GM19238 (cell line): Measurements from ENCODE around the gene TDRD3.
"Not testable (repeated sequence)": the region's sequence is repeated elsewhere in the genome, so short reads cannot be mapped to it uniquely, and the experiment has no call there.

ENCODE experiments used
- DNase-seq: peaks from one replicate; pipeline ENCODE4 v3.0.0; 2011; ENCODE audit warnings: low spot score; ENCODE audit not compliant: insufficient read length

Gene TDRD3

DNA sequence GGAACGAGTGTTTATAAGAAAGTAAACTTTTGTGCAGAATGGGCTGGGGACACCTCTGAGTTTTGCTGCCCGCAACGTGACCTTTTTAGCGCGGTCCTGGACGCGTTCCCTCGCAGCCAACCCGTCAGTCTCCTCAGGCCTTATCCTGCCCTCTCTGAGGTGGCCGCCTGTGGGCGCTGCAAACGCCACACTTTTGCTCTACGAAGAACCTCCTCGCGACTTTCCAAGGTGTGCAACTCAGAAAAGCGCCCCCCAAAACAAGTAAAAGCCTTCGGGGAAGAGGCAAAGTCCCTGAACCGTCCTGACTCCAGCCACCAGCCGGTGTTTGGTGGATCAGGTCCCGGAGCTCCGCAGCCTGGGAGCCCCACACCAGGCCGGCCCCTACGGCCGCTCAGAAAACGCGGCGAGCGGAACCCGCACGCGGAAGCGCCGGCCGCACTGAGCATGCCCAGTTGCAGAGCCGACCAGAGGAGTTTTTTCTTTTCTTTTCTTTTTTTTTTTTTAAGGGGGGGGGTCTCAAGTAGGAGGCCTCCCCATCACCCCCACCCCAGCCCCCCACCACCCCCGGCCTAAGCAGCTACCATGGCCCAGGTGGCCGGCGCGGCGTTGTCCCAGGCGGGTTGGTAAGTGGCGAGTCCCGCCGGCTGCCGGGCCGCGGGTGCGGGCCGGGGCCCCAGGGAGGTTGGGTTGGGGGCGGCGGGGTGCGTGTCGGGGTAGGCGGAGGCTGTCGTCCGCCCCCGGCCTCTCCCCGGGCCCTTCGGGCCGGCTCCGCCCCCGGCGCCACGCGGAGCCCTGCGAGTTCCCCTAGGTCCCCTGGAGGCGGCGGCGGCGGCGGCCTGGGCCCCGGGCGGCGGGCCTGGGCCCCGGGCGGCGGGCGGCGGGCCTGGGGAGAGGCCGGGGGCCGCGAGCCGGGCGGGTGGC lies at the start of gene TDRD3:
Gene TDRD3 (plus strand): TSS at position 438 of the 921 bp plus-strand sequence. CDS start 145 bp downstream, at position 583.
- peak; percentile 76 for DNase-seq

- DNase-seq = no peak
Measured at GRCh38 chr13:60347690-60348089, 49.3 kb upstream of the TDRD3 start.

- no peak for DNase-seq
Measured at GRCh38 chr13:60348097-60348496, 48.9 kb upstream of the TDRD3 start.

- no peak for DNase-seq
Measured at GRCh38 chr13:60351326-60351725, 45.7 kb upstream of the TDRD3 start.

DNA sequence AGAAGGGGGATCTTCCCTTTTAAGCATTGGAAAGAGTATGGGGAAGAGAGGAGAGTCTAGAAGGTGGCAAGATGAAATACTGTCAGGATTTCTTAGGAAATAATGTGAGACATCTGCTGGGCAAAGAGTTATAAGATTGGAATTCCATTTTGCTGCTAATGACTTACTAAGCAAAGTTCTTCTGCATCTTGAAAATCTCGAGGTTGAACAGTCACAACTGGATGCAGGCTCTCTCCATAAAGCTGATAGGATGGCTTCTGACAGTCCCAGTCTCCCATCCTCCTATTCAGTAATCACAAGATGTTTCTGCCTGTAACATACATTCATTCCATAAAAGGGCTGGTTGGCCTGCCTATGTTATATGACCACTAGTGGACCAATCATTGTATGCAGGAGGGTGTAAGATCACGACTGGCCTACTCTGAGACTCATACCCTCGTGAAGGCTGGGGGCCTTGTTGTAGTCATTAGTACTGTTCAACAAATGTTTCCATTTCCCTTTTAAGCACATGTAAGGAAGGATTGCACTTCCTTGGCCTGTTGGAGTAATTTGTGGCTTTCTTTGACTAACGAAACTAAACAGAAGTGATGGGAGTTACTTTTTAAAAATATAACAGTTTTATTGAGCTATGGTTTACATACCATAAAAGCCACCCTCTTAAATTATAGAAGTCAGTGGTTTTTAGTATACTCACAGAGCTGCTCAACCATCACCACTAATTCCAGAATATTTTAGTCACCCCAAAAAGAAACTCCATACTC lies 45.0 kb upstream of the TDRD3 start:
- no peak for DNase-seq

DNA sequence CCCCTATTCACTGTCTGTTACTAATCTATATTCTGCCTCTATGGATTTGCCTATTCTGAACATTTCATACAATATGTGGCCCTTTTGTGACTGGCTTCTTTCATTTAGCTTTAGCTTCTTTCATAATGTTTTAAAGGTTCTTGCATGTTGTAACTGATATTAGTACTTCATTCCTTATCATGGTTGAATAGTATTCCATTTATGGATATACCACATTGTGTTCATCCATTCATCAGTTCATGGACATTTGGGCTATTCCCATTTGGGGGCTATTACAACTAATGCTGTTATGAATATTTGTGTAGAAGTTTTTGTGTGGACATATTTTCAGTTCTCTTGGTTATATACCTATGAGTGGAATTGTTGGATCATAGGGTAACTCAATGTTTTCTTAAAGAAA lies 44.4 kb upstream of the TDRD3 start:
- no peak for DNase-seq

DNA sequence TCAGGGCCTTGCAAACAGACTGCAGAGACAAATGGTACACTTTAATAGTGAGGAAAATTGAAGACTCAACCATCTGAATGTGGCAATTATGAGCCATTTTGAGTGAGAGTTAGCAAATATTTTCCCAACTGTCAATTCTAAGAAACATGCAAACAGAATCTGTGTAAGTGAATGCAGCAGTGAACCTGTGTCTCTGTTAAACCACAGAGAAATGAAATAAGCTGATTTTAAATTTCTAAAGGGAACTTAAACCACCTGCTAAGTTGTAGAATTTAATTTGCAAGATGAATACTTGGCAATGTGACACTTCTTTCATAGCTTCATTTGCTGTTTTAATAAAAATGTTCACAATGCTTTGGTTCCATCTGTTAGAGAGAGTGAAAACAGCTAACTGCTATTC lies 42.0 kb upstream of the TDRD3 start:
- no peak for DNase-seq

GRCh38 chr13:60356970-60357369 lies 40.0 kb upstream of the TDRD3 start:
- no peak for DNase-seq

GRCh38 chr13:60358453-60358852 lies 38.6 kb upstream of the TDRD3 start:
- DNase-seq = no peak

DNA sequence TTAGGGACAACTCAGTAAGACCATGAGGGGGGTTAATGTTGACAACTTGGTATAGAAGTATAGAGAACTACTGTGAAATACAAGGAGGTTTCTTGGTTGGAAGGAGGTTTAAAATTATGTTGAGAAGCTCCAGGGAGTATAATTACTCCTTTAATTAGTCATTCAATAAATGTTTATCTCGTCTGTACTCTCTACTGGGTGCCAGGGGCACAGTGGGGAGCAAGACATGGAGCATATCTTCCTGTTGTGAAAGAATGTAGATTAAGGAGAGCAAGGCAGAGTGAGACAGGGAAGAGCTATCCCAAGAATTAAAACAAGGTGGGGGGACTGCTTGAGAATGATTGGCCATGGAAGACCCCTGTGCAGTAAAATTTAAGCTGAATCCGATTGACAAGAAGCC lies 33.7 kb upstream of the TDRD3 start:
- no peak for DNase-seq

DNA sequence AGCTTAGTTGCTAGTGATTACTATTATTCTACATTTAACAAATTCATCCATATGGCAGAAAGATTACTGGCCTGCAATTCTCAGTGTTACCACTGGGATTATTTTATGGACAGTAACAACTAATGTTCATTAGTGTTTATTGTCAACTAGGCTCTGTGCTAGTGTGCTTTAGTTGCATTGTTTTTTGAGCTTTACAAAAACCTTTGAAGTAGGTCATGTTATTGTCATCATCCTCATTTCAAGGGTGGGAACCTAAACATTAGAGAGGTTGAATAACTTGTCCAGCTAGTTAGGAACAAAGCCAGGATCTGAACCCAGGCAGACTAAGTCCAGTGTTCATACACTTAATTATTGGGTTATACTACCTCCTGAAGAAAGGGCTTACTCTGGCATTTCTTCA lies 27.8 kb upstream of the TDRD3 start:
- DNase-seq = no peak

GRCh38 chr13:60370343-60370742 lies 26.7 kb upstream of the TDRD3 start:
- DNase-seq = no peak

DNA sequence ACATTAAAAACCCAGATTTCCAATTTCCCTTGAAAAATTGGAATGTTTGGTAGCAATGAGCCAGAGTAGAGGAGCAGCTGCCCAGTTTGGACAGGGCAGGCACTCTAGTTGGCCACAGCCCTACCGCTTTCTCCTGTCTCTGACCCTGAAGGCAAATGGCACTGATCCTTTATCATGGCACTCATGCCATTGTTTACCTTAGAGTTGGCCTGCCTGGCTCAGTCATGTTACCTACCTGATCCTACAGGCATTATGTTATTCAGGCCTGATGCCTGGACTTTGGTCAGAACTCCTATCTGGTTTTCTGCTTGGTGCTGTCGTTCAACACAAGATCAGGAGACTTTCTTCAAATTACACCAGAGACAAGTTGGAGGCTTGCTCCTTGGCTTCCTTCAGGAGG lies 24.9 kb upstream of the TDRD3 start:
- no peak for DNase-seq

DNA sequence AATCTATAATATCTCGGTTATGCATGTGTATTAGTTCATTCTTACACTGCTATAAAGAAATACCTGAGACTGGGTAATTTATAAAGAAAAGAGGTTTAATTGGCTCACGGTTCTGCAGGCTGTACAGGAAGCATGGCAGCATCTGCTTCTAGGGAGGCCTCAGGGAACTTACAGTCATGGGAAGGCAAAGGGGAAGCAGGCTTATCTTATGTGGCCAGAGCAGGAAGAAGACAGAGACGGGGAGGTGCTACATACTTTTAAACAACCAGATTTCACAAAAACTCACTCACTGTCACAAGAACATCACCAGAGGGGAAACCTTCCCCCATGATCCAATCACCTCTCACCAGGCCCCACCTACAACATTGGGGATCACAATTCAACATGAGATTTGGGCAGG lies 17.7 kb upstream of the TDRD3 start:
- DNase-seq = not testable (repeated sequence)

DNA sequence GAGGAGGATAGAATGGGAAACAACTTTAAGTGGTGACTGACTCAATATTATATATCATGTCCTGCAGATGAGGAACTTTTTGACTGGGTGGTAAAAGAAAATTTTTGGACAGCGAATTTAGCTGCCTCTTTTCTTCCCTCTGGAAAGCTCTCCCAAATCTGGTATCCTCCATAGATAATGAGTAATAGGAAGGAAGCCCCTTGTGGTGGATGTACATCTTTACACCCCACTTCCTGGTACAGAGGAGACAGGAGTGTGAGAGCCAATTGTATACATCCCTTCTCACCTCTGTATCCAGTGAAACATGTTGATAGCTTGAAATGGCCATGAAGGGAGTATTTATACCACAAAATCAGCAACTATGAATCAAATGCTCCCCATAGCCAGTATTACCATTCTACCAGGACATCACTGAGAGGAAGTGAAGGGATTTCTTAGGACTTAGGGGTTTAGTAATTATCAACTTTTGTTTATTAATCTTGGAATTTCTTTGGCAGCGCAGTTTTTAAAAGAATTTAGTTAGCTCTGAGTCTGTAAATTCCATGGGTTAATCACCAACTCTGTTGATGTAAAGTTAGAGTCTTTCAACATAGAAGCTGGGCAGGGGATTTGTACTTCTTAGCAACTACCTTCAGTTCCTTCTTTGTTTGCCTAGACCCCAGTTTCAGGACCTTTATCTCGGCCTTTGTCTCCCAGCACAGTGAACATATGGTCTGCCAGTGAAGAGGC lies 17.0 kb upstream of the TDRD3 start:
- no peak for DNase-seq

- DNase-seq = no peak
Measured at GRCh38 chr13:60384911-60385310, 12.1 kb upstream of the TDRD3 start.

GRCh38 chr13:60386250-60386649 lies 10.8 kb upstream of the TDRD3 start:
- no peak for DNase-seq

- DNase-seq = no peak
Measured at GRCh38 chr13:60392131-60392530, 4.9 kb upstream of the TDRD3 start.

GRCh38 chr13:60395971-60396782 lies 843 bp upstream of the TDRD3 start:
- peak; percentile 78 for DNase-seq

GRCh38 chr13:60397704-60398378 lies 821 bp downstream of the TDRD3 start:
- DNase-seq = peak; percentile 41
